ENCODE measurements around the gene TYMP. TPM values are rescaled to one million over a fixed set of nuclear protein-coding genes. Genes with fewer than 3 reads are reported as not detected.

TYMP gene
- polyA plus RNA-seq, 1 experiment, result 2.9 TPM

GRCh38 chr22:50527921-50528681, 1.7 kb downstream of the TYMP start:
- Histone ChIP-seq H3K27ac (ENCODE audit: low read depth, low read length) (no peak overlapping the region), H3K9me3 (ENCODE audit: control insufficient read depth, insufficient read depth, low read length) (peaks cover 11% of the 10 kb centered on the region; the same call in 1 of the 2 replicates), H3K27me3 (ENCODE audit: control insufficient read depth, insufficient read depth, low read length) (peaks cover 5% of the 10 kb centered on the region), H3K4me3 (ENCODE audit: low read depth, low read length) (no peak overlapping the region)
- TF ChIP-seq CTCF (IDR thresholded peaks at IDR 0.05; ENCODE audit: low read depth, low read length), result no peak
- POLR2A ChIA-PET, result no interaction called here
- no peak for DNase-seq (ENCODE audit: low read depth, low spot score)
- CTCF ChIA-PET, result interaction anchor here (0.5 to 0.7 kb wide), 2 partner anchors 8 to 25 kb away, joined by 5 read pairs; no protein-coding TSS in a partner anchor

- peaks cover 5% of the 10 kb centered on the region for H3K27me3 ChIP-seq (ENCODE audit: control insufficient read depth, insufficient read depth, low read length)
- H3K27ac ChIP-seq (ENCODE audit: low read depth, low read length), result peak overlapping the region; percentile 57
- ChIA-PET CTCF (interaction anchor here (0.5 to 0.7 kb wide), 2 partner anchors 9 to 24 kb away, joined by 5 read pairs; no protein-coding TSS in a partner anchor), POLR2A (interaction anchor here (0.6 kb wide), 1 partner anchor 11 kb away, joined by 5 read pairs; no protein-coding TSS in a partner anchor)
- peak overlapping the region; percentile 81 for H3K4me3 ChIP-seq (ENCODE audit: low read depth, low read length)
- DNase-seq (ENCODE audit: low read depth, low spot score), result no peak
- TF ChIP-seq CTCF (IDR thresholded peaks at IDR 0.05; ENCODE audit: low read depth, low read length), result no peak
- peaks cover 11% of the 10 kb centered on the region; the same call in 1 of the 2 replicates for H3K9me3 ChIP-seq (ENCODE audit: control insufficient read depth, insufficient read depth, low read length)
These were observed 2.7 kb downstream of the TYMP start for GRCh38 chr22:50526834-50527801.

- H3K4me3 ChIP-seq (ENCODE audit: low read depth, low read length), result peak overlapping the region; percentile 81
- H3K27ac ChIP-seq (ENCODE audit: low read depth, low read length), result peak overlapping the region; percentile 57
- no peak for DNase-seq (ENCODE audit: low read depth, low spot score)
- POLR2A ChIA-PET, result interaction anchor here (0.9 to 2.0 kb wide), 12 partner anchors 14 to 101 kb away, joined by 3 to 29 read pairs (median 6); partner anchors contain the start of genes ARSA, CPT1B, KLHDC7B and LMF2
- H3K9me3 ChIP-seq (ENCODE audit: control insufficient read depth, insufficient read depth, low read length), result peaks cover 11% of the 10 kb centered on the region; the same call in 1 of the 2 replicates
- CTCF ChIA-PET, result interaction anchor here (0.7 to 2.6 kb wide), 23 partner anchors 10 to 168 kb away, joined by 3 to 32 read pairs (median 3); partner anchors contain the start of genes ARSA, CPT1B, KLHDC7B and LMF2
- peak; percentile 41 for TF ChIP-seq CTCF (IDR thresholded peaks at IDR 0.05; ENCODE audit: low read depth, low read length)
- peaks cover 5% of the 10 kb centered on the region for H3K27me3 ChIP-seq (ENCODE audit: control insufficient read depth, insufficient read depth, low read length)
These were observed 3.5 kb downstream of the TYMP start for GRCh38 chr22:50526108-50526833.

- no peak for DNase-seq (ENCODE audit: low read depth, low spot score)
- POLR2A ChIA-PET, result interaction anchor here (0.8 to 2.1 kb wide), 16 partner anchors 10 to 102 kb away, joined by 3 to 29 read pairs (median 5); partner anchors contain the start of genes ARSA, CPT1B, KLHDC7B and LMF2
- CTCF ChIA-PET, result interaction anchor here (0.5 to 2.6 kb wide), 26 partner anchors 10 to 169 kb away, joined by 3 to 32 read pairs (median 3); partner anchors contain the start of genes ARSA, CPT1B, KLHDC7B and LMF2
- no peak for TF ChIP-seq CTCF (IDR thresholded peaks at IDR 0.05; ENCODE audit: low read depth, low read length)
- peak overlapping the region; percentile 81 for H3K4me3 ChIP-seq (ENCODE audit: low read depth, low read length)
- H3K9me3 ChIP-seq (ENCODE audit: control insufficient read depth, insufficient read depth, low read length), result peaks cover 11% of the 10 kb centered on the region; the same call in 1 of the 2 replicates
- H3K27me3 ChIP-seq (ENCODE audit: control insufficient read depth, insufficient read depth, low read length), result peaks cover 5% of the 10 kb centered on the region
- no peak overlapping the region for H3K27ac ChIP-seq (ENCODE audit: low read depth, low read length)
These were observed 4.0 kb downstream of the TYMP start for GRCh38 chr22:50525858-50526107.

Data from AG04450 (cell line).